WI38 (cell line): ENCODE data around the gene DTX4.

Experiments used
- H3K4me3 ChIP-seq: 2 replicates; pipeline ENCODE4 v1.5.1; 2011; ENCODE audit warnings: low read depth, mild to moderate bottlenecking, control low read depth, low read length
- TF ChIP-seq, protein P1 (sequence below): IDR thresholded peaks from 2 replicates; pipeline ENCODE4 v1.5.1; 2012; ENCODE audit warnings: low read depth, mild to moderate bottlenecking, control low read depth, low read length

The DTX4 gene

GRCh38 chr11:59221441-59221840, 49.5 kb downstream of the DTX4 start:
- no peak overlapping the region for H3K4me3 ChIP-seq
- TF ChIP-seq, protein P1, sequence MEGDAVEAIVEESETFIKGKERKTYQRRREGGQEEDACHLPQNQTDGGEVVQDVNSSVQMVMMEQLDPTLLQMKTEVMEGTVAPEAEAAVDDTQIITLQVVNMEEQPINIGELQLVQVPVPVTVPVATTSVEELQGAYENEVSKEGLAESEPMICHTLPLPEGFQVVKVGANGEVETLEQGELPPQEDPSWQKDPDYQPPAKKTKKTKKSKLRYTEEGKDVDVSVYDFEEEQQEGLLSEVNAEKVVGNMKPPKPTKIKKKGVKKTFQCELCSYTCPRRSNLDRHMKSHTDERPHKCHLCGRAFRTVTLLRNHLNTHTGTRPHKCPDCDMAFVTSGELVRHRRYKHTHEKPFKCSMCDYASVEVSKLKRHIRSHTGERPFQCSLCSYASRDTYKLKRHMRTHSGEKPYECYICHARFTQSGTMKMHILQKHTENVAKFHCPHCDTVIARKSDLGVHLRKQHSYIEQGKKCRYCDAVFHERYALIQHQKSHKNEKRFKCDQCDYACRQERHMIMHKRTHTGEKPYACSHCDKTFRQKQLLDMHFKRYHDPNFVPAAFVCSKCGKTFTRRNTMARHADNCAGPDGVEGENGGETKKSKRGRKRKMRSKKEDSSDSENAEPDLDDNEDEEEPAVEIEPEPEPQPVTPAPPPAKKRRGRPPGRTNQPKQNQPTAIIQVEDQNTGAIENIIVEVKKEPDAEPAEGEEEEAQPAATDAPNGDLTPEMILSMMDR = peak; percentile 37; the same call in 1 of the 2 replicates

GRCh38 chr11:59222464-59223060, 50.6 kb downstream of the DTX4 start:
- TF ChIP-seq, protein P1 = no peak
- no peak overlapping the region for H3K4me3 ChIP-seq

DNA sequence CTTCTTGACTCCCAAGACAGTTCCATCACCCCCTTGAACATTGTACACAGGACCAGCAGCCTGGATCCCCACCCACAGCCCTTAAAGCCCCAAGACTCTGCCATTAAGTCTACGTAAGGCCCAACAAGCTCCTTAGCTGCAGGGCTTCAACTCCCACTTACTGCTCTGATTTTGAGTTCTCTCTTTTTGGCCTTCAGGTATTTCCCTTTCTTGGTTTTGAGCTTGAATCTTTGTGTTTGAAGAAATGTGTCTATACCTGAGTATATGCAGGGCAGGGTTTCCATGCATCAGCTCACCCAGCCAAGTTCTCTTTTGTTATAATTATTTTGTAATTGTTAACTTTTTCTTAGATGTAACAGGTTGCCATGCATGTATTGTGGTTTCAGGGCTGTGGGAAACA, 51.2 kb downstream of the DTX4 start:
- TF ChIP-seq, protein P1 = no peak

DNA sequence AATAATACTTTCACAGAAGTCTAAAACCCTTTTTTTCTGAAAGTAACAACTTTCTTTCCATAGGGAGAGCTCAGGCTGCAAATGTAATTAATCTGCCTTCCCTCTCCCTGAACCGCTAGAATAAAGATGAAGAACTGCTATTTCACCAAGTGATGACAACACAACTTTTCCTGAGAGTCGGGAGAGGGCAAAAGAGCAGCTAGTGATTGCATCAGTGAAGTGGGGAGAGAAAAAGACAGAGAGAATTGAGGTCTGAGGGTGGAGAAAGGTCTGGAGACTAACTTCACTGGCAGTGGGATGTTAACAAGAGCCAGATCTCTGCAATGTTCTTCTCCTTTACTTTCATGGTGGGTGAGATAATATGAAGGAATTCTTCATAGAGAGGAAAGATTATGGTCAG, 51.7 kb downstream of the DTX4 start:
- H3K4me3 ChIP-seq = no peak overlapping the region
- TF ChIP-seq, protein P1 = no peak

More for the DNA sequence above, 51.2 kb downstream of the DTX4 start:
- H3K4me3 ChIP-seq = no peak overlapping the region

GRCh38 chr11:59224351-59224928, 52.5 kb downstream of the DTX4 start:
- TF ChIP-seq, protein P1 = no peak

GRCh38 chr11:59225017-59225416, 53.1 kb downstream of the DTX4 start:
- H3K4me3 ChIP-seq = no peak overlapping the region
- TF ChIP-seq, protein P1 = no peak

More at GRCh38 chr11:59224351-59224928, 52.5 kb downstream of the DTX4 start:
- no peak overlapping the region for H3K4me3 ChIP-seq

GRCh38 chr11:59226396-59226795, 54.5 kb downstream of the DTX4 start:
- no peak overlapping the region for H3K4me3 ChIP-seq
- TF ChIP-seq, protein P1 = no peak
